Measurements from ENCODE around the gene ITPK1.

The ITPK1 gene

GRCh38 chr14:92945959-92946846 lies 169.5 kb downstream of the ITPK1 start:
- H3K4me1 Mint-ChIP-seq = no peaks in the 10 kb centered on the region
- H3K9me3 Mint-ChIP-seq = no peaks in the 10 kb centered on the region
- no peak overlapping the region for H3K4me3 Mint-ChIP-seq
- peaks cover 10% of the 10 kb centered on the region for H3K36me3 Mint-ChIP-seq
- H3K27ac Mint-ChIP-seq = no peak overlapping the region
- H3K27me3 Mint-ChIP-seq = no peaks in the 10 kb centered on the region

GRCh38 chr14:92945544-92945943 lies 170.2 kb downstream of the ITPK1 start:
- Mint-ChIP-seq H3K9me3 (no peaks in the 10 kb centered on the region), H3K27me3 (no peaks in the 10 kb centered on the region), H3K36me3 (peaks cover 10% of the 10 kb centered on the region), H3K4me3 (no peak overlapping the region), H3K4me1 (no peaks in the 10 kb centered on the region), H3K27ac (no peak overlapping the region)

- H3K36me3 Mint-ChIP-seq = peaks cover 10% of the 10 kb centered on the region
- H3K9me3 Mint-ChIP-seq = no peaks in the 10 kb centered on the region
- no peaks in the 10 kb centered on the region for H3K27me3 Mint-ChIP-seq
- H3K4me3 Mint-ChIP-seq = no peak overlapping the region
- no peaks in the 10 kb centered on the region for H3K4me1 Mint-ChIP-seq
- H3K27ac Mint-ChIP-seq = no peak overlapping the region
These were observed 170.7 kb downstream of the ITPK1 start for GRCh38 chr14:92944976-92945375.

GRCh38 chr14:92943855-92944570 lies 171.7 kb downstream of the ITPK1 start:
- Mint-ChIP-seq H3K4me1 (no peaks in the 10 kb centered on the region), H3K27me3 (no peaks in the 10 kb centered on the region), H3K4me3 (no peak overlapping the region), H3K27ac (no peak overlapping the region), H3K36me3 (peaks cover 10% of the 10 kb centered on the region), H3K9me3 (no peaks in the 10 kb centered on the region)

- Mint-ChIP-seq H3K27ac (no peak overlapping the region), H3K27me3 (no peaks in the 10 kb centered on the region), H3K36me3 (peaks cover 10% of the 10 kb centered on the region), H3K9me3 (no peaks in the 10 kb centered on the region), H3K4me1 (no peaks in the 10 kb centered on the region), H3K4me3 (no peak overlapping the region)
These were observed 172.6 kb downstream of the ITPK1 start for GRCh38 chr14:92942976-92943710.

GRCh38 chr14:92942576-92942975 lies 173.1 kb downstream of the ITPK1 start:
- H3K36me3 Mint-ChIP-seq = peaks cover 10% of the 10 kb centered on the region
- H3K27me3 Mint-ChIP-seq = no peaks in the 10 kb centered on the region
- no peak overlapping the region for H3K27ac Mint-ChIP-seq
- no peaks in the 10 kb centered on the region for H3K9me3 Mint-ChIP-seq
- no peak overlapping the region for H3K4me3 Mint-ChIP-seq
- no peaks in the 10 kb centered on the region for H3K4me1 Mint-ChIP-seq

GRCh38 chr14:92942136-92942535 lies 173.6 kb downstream of the ITPK1 start:
- Mint-ChIP-seq H3K9me3 (no peaks in the 10 kb centered on the region), H3K27ac (no peak overlapping the region), H3K4me3 (no peak overlapping the region), H3K36me3 (peaks cover 10% of the 10 kb centered on the region), H3K27me3 (no peaks in the 10 kb centered on the region), H3K4me1 (no peaks in the 10 kb centered on the region)

- Mint-ChIP-seq H3K27me3 (no peaks in the 10 kb centered on the region), H3K36me3 (peaks cover 9% of the 10 kb centered on the region), H3K4me3 (no peak overlapping the region), H3K9me3 (no peaks in the 10 kb centered on the region), H3K27ac (no peak overlapping the region), H3K4me1 (no peaks in the 10 kb centered on the region)
These were observed 174.2 kb downstream of the ITPK1 start for GRCh38 chr14:92941531-92941930.

GRCh38 chr14:92940543-92940942 lies 175.2 kb downstream of the ITPK1 start:
- Mint-ChIP-seq H3K27ac (no peak overlapping the region), H3K27me3 (no peaks in the 10 kb centered on the region), H3K4me3 (no peak overlapping the region), H3K4me1 (no peaks in the 10 kb centered on the region), H3K9me3 (no peaks in the 10 kb centered on the region), H3K36me3 (peaks cover 6% of the 10 kb centered on the region)

- no peaks in the 10 kb centered on the region for H3K27me3 Mint-ChIP-seq
- no peak overlapping the region for H3K27ac Mint-ChIP-seq
- H3K36me3 Mint-ChIP-seq = peaks cover 6% of the 10 kb centered on the region
- no peaks in the 10 kb centered on the region for H3K9me3 Mint-ChIP-seq
- no peak overlapping the region for H3K4me3 Mint-ChIP-seq
- no peaks in the 10 kb centered on the region for H3K4me1 Mint-ChIP-seq
These were observed 176.0 kb downstream of the ITPK1 start for GRCh38 chr14:92939699-92940098.

GRCh38 chr14:92938890-92939671 lies 176.6 kb downstream of the ITPK1 start:
- Mint-ChIP-seq H3K4me1 (no peaks in the 10 kb centered on the region), H3K27me3 (no peaks in the 10 kb centered on the region), H3K27ac (no peak overlapping the region), H3K36me3 (peaks cover 4% of the 10 kb centered on the region), H3K9me3 (no peaks in the 10 kb centered on the region), H3K4me3 (no peak overlapping the region)

- Mint-ChIP-seq H3K27ac (no peak overlapping the region), H3K27me3 (no peaks in the 10 kb centered on the region), H3K36me3 (peaks cover 4% of the 10 kb centered on the region), H3K4me3 (no peak overlapping the region), H3K4me1 (no peaks in the 10 kb centered on the region), H3K9me3 (no peaks in the 10 kb centered on the region)
These were observed 177.4 kb downstream of the ITPK1 start for GRCh38 chr14:92938235-92938875.

- Mint-ChIP-seq H3K4me1 (no peaks in the 10 kb centered on the region), H3K27me3 (no peaks in the 10 kb centered on the region), H3K27ac (no peak overlapping the region), H3K9me3 (no peaks in the 10 kb centered on the region), H3K4me3 (no peak overlapping the region), H3K36me3 (peaks cover 4% of the 10 kb centered on the region)
These were observed 178.4 kb downstream of the ITPK1 start for GRCh38 chr14:92937051-92937937.

GRCh38 chr14:92936085-92936484 lies 179.6 kb downstream of the ITPK1 start:
- no peak overlapping the region for H3K4me3 Mint-ChIP-seq
- no peak overlapping the region for H3K27ac Mint-ChIP-seq
- H3K9me3 Mint-ChIP-seq = no peaks in the 10 kb centered on the region
- H3K36me3 Mint-ChIP-seq = no peaks in the 10 kb centered on the region
- H3K27me3 Mint-ChIP-seq = no peaks in the 10 kb centered on the region
- H3K4me1 Mint-ChIP-seq = no peaks in the 10 kb centered on the region
